ENCODE data around the gene NUP133. TPM values are rescaled to one million over a fixed set of nuclear protein-coding genes. Genes with fewer than 3 reads are reported as not detected.

NUP133 gene
- total RNA-seq, 1 donor from 2014 or later: 53.5 TPM

DNA sequence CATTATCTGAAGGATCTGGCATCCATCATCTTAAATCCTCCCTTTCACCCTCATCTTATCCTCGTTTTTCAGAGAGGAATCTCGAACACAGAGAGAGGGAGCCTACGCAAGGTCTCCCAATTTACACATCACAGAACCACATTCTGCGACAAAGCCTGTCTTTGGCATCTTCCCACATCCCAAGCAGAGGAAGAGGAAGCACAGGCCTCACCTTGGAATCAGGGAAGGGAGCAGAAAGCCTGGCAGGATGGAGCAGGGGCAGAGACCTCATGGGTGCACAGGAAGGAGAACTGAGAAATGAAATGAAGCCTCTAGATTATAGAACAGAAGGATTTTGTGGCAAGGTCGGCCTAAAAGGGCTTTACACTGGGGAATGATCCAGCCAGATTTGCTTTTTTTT is 44.6 kb upstream of the NUP133 start:
- TF ChIP-seq, protein P1, sequence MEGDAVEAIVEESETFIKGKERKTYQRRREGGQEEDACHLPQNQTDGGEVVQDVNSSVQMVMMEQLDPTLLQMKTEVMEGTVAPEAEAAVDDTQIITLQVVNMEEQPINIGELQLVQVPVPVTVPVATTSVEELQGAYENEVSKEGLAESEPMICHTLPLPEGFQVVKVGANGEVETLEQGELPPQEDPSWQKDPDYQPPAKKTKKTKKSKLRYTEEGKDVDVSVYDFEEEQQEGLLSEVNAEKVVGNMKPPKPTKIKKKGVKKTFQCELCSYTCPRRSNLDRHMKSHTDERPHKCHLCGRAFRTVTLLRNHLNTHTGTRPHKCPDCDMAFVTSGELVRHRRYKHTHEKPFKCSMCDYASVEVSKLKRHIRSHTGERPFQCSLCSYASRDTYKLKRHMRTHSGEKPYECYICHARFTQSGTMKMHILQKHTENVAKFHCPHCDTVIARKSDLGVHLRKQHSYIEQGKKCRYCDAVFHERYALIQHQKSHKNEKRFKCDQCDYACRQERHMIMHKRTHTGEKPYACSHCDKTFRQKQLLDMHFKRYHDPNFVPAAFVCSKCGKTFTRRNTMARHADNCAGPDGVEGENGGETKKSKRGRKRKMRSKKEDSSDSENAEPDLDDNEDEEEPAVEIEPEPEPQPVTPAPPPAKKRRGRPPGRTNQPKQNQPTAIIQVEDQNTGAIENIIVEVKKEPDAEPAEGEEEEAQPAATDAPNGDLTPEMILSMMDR (IDR thresholded peaks at IDR 0.05; ENCODE audit: unreplicated experiment): no peak
- no peak for DNase-seq (ENCODE audit: low spot score)
- Mint-ChIP-seq H3K27me3 (ENCODE audit: unreplicated experiment) (peaks cover 2% of the 10 kb centered on the region), H3K9me3 (ENCODE audit: unreplicated experiment) (no peaks in the 10 kb centered on the region), H3K4me1 (ENCODE audit: unreplicated experiment) (peaks cover 17% of the 10 kb centered on the region), H3K27ac (ENCODE audit: unreplicated experiment) (no peak overlapping the region), H3K36me3 (ENCODE audit: low read depth, unreplicated experiment) (peaks cover 3% of the 10 kb centered on the region), H3K4me3 (ENCODE audit: unreplicated experiment) (no peak overlapping the region)

- Mint-ChIP-seq H3K36me3 (ENCODE audit: low read depth, unreplicated experiment) (peaks cover 3% of the 10 kb centered on the region), H3K27me3 (ENCODE audit: unreplicated experiment) (no peaks in the 10 kb centered on the region), H3K27ac (ENCODE audit: unreplicated experiment) (no peak overlapping the region), H3K4me3 (ENCODE audit: unreplicated experiment) (no peak overlapping the region), H3K9me3 (ENCODE audit: unreplicated experiment) (no peaks in the 10 kb centered on the region), H3K4me1 (ENCODE audit: unreplicated experiment) (peaks cover 6% of the 10 kb centered on the region)
- TF ChIP-seq, protein P1 (IDR thresholded peaks at IDR 0.05; ENCODE audit: unreplicated experiment): no peak
- DNase-seq (ENCODE audit: low spot score): no peak
Observed at GRCh38 chr1:229550812-229551567, 42.8 kb upstream of the NUP133 start.

- H3K27me3 Mint-ChIP-seq (ENCODE audit: unreplicated experiment): no peaks in the 10 kb centered on the region
- H3K4me3 Mint-ChIP-seq (ENCODE audit: unreplicated experiment): no peak overlapping the region
- H3K36me3 Mint-ChIP-seq (ENCODE audit: low read depth, unreplicated experiment): peaks cover 8% of the 10 kb centered on the region
- H3K27ac Mint-ChIP-seq (ENCODE audit: unreplicated experiment): no peak overlapping the region
- H3K4me1 Mint-ChIP-seq (ENCODE audit: unreplicated experiment): no peaks in the 10 kb centered on the region
- no peaks in the 10 kb centered on the region for H3K9me3 Mint-ChIP-seq (ENCODE audit: unreplicated experiment)
- no peak for DNase-seq (ENCODE audit: low spot score)
- TF ChIP-seq, protein P1 (IDR thresholded peaks at IDR 0.05; ENCODE audit: unreplicated experiment): no peak
Observed at GRCh38 chr1:229547542-229547941, 39.4 kb upstream of the NUP133 start.

- no peak for DNase-seq (ENCODE audit: low spot score)
- Mint-ChIP-seq H3K36me3 (ENCODE audit: low read depth, unreplicated experiment) (peaks cover 16% of the 10 kb centered on the region), H3K9me3 (ENCODE audit: unreplicated experiment) (no peaks in the 10 kb centered on the region), H3K4me1 (ENCODE audit: unreplicated experiment) (no peaks in the 10 kb centered on the region), H3K27ac (ENCODE audit: unreplicated experiment) (no peak overlapping the region), H3K27me3 (ENCODE audit: unreplicated experiment) (no peaks in the 10 kb centered on the region), H3K4me3 (ENCODE audit: unreplicated experiment) (no peak overlapping the region)
- TF ChIP-seq, protein P1 (IDR thresholded peaks at IDR 0.05; ENCODE audit: unreplicated experiment): no peak
Observed at GRCh38 chr1:229544587-229544986, 36.4 kb upstream of the NUP133 start.

GRCh38 chr1:229539863-229540506 is 31.8 kb upstream of the NUP133 start:
- Mint-ChIP-seq H3K27ac (ENCODE audit: unreplicated experiment) (no peak overlapping the region), H3K4me3 (ENCODE audit: unreplicated experiment) (no peak overlapping the region), H3K4me1 (ENCODE audit: unreplicated experiment) (peaks cover 2% of the 10 kb centered on the region), H3K36me3 (ENCODE audit: low read depth, unreplicated experiment) (peaks cover 29% of the 10 kb centered on the region), H3K9me3 (ENCODE audit: unreplicated experiment) (no peaks in the 10 kb centered on the region), H3K27me3 (ENCODE audit: unreplicated experiment) (no peaks in the 10 kb centered on the region)
- TF ChIP-seq, protein P1 (IDR thresholded peaks at IDR 0.05; ENCODE audit: unreplicated experiment): no peak
- DNase-seq (ENCODE audit: low spot score): no peak

Data from endothelial cell (in vitro differentiated cells).